Islet of Langerhans (tissue), 1 donor: ENCODE measurements around the gene SRC.

Source experiments
- FAIRE-seq: peaks from one replicate; lab custom pipeline; 2011; peaks lifted over from hg19 to GRCh38; lab: Jason Lieb, UNC

The SRC gene

DNA sequence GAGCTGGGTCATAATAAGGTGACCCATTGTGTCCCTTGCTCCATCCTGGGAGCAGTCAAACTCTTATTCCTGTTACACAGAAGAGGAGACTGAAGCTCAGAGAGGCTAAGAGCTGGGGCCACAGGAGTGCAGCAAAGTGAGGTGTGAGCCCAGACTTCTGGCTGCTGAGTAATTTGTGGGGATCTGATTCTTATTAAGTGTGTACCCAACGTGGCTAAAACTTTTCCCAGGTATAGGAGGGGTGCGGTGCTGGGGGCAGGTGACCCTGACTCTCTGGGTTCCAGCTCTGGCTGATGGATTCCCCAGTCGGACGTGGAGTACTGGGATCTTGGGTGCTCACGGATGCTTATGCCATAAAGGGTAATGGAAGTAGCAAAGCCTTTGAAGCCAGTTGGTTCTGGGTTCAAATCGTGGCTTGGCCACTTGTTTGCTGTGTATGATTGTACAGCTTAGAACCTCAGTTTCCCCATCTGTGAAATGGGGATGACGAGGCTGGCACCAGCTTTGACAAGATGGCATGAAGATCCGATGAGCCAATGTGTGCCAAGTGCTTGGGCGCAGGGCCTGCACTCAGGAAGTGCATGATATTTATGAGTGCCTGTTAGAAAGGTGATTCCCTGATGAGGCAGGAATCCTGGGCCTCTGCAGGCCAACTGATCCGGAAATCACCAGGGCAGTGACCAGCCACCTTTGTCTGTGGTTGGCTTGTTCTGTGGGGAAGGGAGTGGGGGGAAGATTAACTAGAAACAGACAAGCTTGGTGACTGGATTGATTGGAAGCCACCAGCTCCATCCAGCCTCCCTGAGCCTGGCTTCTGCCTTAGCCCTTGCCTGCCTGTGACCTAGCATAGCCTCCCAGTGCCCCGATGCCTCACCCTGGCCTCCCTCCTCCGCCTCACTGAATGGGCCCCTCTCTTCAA, 6.0 kb downstream of the SRC start:
- no peak for FAIRE-seq

DNA sequence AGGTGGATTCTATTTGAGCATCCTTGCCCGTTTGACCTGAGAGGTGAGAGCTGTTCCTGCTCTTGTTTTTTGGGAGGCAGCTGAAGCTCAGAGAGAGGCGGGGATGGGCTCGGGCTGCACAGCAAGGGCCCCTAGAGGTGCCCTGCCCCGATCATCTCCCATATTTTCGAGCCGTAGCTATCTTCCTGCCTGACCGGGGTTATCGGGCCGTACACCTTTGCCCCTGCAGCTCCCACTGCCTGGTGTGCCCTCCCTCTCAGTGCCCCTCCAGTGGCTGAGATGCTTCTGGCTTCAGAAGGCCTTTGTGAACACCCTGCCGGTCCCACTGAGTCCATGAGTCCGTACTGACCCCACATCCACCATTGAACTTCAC, 6.7 kb downstream of the SRC start:
- no peak for FAIRE-seq

DNA sequence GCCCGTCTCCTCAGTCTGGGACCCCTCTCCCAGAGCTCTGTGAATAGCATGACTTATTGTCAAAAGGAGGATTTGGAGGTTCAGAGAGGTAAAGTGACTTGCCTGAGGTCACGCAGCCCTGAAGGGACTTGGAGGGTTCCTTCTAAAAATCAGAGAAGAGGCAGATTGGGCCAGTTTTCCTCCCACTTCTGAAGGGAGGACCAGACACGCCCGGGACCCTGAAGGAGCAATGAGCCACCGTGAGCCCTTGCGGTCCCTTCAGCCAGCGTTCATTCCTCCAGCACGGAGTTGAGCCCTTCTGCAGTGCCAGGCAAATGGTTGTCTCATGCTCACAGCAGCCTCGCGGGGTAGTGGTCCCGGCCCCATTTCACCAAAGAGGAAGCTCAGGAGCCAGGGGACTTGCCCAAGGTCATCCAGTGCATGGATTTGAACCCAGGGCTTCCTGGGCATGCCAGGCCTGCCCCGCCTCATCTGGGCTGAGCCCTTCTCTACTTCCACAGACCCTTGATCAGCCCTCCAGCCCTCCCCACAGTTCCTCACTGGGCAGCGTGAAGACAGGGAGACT, 7.4 kb downstream of the SRC start:
- FAIRE-seq, result no peak

DNA sequence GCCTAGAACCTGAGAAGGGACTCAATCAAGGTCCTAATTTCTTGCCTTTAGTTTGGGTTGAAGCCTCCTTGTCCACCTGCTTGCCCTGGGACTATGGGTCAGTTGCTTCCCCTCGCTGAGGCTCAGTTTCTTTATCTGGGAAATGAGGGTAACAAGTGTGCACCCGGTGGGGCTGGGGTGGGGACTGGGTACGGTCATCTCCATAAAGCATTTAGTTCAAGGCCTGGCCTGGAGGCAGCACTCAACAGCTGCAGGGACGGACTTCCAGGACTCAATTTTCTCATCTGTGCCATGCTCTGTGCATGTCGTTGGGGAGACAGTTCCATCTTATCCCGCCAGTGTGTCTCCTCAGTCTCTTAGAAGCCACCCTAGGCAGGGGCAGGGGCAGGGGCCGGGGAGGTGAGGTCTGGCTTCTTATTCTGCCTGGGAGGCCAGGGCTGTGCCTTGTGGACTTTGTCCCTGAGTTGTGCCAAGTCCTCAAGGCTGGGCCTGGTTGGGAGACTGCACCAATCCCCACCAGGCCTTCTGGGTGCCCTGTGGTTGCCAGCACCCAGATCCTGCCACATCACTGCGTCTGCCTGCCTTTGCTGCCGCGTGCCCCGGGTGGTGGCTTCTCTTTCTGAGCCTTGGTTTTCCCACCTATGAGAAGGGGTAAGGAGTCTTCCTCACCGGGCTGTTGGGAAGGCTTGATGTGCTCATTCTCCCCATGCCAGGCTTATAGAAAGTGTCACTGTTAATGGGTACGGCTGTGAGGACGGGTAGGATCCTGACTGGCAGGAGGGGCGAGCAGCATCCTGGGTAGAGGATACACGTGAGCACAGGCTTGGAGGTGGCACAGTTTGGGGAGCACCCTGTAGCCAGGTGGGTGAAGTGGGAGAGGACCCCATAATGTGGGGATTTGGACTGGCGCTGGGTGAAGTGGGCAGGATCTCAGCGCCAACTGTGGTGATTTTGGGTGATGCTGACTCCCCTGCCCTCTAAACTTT, 8.6 kb downstream of the SRC start:
- FAIRE-seq, result no peak

DNA sequence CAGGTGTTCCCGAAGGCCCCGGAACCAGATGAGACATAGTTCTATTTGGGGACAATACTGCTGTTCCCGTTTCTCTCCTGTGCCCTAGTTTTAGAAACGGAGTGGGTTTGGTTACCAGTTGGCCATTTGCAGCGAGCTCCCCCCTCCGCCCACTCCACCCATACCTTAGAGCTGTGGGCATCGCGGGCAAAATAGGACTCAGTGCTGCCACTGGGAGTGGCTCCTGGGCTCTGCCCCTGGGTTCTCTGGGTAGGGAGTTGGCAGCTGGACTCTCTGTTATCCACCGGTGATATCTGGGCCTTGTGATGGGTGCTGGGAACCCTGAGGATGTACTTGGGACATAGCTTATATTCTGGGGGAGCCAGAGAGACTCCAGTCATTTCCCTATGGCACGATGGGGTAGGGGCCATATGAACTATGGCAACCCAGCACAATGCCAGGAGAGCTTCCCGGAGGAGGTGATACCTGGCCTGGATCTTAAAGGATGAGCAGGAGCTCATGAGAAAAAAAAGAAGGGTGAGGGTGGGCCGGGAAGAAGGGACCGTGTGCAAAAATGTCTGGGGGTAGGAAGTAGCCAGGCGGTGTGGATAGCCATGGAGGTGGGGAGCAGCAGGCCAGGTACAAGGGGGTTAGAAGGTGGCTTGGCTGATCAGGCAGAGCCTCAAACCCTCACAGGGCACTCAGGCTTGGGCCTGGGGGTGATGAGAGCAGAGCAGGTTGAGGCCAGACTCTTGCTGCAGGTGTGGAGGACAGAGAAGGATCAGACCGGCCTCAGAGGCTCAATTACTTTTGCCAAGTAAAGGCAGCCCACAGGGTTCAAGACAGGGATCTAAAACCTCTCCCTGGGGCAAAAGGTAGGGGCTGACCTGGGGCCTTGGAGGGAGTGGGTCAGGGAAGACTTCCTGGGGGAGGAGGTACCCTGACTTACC, 9.6 kb downstream of the SRC start:
- no peak for FAIRE-seq

DNA sequence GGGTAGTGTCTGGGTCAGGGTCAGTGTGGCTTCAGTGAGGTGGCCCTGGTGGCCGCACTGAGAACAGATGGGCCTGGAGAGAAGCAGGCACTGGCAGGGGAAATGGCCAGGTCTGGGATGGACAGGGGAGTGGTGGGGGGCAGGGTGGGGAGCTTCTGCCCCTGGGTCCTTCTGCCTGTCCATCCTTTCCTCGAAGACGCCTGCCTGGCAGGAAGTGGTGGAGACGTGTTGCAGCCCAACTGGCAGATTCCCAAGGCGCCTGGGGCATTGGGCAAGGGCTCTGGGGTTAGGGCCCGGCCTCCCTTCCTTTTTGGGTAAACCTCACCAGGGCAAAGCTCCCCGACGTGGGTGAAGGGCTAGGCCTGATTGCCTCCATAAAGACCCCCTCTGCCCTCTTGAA, 10.4 kb downstream of the SRC start:
- FAIRE-seq, result no peak

DNA sequence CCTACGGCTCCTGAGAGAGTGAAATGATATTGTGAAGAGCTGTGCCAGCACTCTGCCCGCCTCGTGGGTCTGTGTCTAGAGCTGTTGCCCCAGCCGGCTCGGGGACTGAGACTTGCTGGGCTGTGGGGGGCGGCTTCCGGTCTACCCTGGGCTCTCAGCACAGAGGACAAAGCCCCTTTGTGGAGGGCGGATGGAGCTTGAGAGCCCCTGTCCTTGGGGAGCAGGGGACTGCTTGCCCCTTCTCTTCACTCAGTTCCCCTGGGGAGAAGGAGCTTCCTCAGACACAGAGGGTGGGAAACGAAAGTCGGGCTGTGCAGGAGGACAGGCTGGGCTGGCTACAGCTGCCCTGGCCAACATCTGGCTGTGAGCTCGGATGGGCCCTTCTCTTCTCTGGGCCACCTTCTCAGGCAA, 11.0 kb downstream of the SRC start:
- FAIRE-seq, result no peak

DNA sequence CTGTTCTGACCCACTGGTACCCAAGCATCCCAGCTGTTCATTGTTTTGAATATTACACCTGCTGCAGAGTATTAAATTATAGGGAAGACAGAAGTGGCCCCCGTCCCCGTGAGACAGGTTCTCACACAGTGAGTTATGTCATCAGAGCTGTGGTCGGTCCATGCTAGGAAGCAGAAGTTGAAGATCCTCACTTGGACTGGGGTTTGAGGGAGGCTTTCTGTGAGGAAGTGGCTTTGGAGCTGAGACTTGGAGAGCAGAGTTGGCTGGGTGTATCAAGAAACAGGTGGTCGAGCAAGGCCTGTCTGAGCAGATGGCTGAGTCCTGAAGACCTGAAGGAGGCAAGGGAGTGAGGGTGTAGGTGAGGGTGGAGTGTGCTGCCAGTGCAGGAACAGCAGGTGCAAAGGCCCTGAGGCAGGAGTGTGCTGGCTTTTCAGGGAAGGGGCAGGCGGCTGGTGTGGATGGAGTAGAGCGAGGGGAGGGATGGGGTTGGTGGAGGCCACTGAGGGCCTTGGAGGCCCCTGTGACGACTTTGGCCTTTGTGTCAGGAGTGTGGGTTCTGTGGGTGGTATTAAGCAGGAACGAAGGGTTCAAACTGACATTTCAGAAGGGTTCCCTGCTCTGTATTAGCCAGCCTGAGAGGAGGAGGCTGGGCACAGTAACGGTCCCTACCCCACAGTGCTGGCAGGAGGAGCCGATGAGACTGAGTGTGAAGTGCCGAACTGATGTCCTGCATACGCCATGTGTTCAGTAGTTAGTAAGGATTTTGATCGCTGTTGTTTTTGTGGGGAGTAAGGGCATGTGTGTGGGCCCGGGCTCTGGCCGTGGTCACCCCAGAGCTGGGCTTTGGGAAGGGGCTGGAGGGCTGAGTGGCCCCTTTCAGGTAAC, 11.8 kb downstream of the SRC start:
- no peak for FAIRE-seq

DNA sequence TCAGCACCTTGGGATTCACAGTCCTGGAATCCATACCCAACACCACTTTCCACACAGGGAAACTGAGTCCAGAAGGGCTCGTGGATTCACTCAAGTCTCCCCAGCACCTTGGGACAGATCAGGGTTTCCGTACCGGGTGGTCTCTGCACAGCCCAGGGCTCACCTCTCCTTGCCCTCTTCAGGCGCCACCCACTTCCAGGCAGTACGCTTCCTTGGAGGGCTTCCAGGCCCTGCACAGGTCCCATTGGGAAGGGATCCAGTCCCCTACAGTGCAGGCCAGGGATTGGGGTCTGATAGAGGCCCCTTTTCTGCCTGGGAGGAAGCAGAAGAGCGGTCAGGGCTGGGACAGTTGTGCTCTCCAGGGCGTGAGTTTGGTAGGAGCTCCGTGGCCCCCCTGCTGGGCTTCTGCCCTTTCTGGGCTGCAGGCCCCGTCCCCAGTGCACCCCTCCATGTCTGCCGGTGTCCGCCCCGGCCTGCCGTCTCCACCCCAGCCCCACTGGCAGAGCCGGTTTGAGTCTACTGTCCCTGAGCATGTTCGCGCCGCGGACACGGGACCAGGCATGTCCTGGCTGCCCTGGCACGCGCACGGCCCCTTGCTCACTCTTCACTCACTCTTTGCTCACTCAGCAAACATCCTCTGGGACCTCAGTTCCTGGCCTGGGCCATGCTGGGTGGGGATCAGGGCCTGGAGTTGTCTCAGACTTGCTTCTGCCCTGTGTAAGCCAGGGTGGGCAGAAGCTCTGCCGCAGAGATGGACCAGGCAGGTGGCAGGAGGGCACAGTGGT, 12.6 kb downstream of the SRC start:
- no peak for FAIRE-seq

DNA sequence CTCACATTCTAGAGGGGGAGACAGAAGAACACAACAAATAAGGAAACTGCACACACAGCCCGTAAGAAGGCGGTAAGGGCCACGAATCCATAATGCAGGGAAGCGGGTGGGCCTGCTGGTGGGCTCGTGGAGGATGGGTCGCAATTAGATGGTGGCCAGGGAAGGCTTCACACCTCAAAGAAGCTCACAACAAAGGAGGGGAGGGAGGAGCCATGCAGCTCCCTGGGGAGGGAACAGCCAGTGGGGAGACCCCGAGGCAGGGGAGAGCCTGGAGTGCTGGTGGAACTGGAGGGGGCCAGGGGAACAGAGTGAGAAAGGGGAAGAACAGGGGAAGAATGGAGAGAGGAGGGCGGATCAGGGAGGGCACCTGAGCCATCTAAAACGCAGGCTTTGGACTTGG, 13.4 kb downstream of the SRC start:
- no peak for FAIRE-seq

DNA sequence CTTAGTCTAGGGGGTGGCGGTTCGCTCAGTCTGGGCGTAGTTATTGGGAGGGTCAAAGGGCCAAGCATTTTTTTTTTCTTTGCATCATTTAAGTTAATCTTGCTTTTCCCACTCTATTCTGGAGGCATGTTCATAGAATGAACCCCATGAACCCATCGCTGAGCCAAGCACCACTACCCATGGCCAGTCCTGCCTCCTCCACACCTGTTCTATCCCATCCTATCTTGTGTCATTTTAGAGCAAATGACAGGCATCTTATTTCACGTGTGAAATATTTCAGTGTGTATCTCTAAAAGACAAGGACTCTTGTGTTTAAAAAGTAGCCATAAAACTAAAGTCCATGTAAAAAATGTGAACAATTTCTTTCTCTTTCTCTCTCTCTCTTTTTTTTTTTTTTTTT, 13.9 kb downstream of the SRC start:
- no peak for FAIRE-seq

DNA sequence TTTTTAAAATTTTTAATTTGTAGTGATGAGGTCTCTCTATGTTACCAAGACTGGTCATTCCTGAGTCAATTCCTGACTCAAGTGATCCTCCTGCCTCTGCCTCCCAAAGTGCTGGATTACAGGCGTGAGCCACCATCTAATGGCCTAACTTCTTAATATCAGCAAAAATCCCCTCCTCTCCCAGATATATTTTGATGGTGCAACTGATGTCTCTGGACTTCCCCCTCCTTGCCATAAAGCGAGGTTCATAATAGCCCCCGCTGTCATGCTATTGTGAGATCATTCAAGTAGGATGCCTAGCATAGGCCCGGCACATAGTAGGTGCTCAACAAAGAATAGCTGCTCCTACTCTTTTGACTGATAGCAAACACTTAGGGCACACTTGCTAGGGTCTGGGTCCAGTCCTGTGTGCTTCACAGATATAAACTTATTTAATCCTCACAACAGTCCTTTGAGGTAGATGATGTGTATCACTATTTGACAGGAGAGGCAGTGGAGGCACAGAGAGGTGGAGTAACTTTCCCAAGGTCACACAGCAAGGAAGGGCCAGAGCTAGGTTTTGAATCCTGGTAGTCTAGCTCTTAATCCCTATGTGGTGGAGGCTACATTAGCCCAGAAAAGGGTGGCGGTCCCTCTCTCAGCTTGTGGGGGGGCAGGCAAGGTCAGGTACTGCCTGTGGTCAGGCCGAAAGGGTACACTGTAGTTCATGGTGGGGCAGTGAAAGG, 14.6 kb downstream of the SRC start:
- no peak for FAIRE-seq

DNA sequence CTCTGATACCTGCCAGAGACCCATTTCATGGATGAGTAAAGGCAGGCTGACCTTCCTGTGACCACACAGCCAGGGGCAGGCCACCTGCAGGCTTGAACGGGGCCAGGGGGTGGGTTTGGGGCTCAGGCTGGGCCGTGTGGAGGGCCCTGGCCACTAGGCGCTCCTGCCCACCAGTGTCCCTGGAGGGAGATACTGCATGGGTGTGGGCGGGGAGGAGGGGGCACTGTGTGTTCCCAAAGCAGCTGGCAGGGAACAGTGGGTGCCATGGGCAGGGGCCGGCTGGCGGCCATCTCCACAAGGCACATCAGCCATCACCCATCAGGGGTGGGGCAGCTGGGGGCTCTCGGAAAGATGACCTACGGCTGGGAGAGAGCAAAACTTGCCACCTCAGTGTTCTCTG, 15.4 kb downstream of the SRC start:
- no peak for FAIRE-seq

DNA sequence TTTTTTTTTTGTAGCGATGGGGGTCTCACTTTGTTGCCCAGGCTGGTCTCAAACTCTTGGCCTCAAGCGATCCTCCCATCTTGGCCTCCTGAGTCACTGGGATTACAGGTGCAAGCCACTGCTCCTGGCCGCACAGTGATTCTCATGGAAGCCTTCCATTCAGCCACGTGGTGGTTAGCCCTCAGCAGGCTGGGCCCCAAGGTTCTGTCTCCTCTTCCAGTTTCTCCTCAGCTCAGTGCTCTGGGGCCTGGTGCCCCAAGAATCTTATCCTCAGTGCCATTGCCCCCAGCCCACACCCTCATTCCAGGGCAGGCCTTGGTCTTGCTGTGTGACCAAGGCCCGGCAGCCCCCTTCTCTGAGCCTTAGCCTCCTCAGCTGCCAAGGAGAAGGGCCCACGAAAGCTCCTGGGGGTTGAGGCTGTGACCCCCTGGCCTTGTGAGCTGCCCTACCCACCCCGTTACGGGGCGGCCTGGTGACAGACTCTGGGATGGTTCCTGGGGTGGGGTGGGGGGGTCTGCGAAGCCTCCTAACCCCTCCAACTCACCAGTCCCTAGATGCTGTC, 16.4 kb downstream of the SRC start:
- FAIRE-seq, result no peak

DNA sequence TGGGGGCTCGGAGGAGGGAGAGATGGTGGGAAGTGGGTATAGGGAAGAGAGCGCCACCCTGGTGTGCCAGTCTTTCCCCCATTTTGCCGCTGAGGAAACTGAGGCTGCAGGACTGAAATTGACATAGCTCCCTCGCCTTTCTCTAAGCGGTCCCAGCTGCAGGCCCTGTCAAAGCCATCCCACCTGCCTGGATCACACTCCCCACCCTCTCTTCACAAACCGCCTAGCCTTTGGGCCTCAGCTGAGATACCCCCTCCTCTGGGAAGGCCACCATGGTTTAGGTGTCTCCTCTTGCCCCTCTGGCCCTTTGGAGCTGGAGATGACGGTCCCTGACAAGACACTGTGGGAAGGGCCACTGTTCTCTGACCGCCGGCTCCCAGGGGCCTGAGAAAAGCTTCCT, 16.9 kb downstream of the SRC start:
- FAIRE-seq, result no peak

DNA sequence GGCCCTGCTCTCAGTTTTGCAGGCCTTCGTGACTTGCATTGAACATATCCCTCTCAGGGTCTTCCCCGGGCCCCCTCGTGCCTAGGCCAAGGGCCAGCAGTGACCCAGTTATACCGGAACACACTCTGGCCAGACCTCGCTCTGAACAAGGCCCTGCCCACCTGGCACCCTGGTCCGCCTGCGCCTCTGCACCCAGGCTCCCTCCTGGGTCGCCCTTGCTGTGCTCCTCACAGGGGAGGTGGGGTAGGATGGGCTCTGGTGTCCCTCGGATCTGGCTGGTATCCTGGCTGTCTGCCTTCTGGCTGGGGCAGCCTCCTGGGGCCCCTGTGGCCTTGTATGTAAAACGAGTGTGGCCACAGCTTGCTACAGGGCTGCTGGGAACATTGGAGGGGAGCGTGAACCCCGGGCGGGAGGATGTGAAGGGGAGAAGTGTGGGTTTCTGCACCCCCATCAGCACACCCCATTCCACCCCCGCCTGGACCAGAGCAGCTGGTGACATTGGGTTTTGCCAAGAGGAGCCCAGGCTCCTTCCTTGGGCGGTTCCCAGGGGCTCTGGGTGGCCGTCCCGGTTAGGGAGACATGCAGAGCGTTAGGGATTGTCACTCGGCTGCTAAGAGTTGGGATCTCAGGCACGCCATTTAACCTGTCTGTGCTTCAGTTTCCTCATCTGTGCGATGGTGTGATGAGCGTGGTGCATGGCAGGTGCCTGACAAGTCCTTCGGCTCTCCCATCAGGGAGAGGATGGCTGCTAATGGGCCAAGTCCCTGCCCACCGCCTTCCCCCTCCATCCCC, 17.5 kb downstream of the SRC start:
- no peak for FAIRE-seq

DNA sequence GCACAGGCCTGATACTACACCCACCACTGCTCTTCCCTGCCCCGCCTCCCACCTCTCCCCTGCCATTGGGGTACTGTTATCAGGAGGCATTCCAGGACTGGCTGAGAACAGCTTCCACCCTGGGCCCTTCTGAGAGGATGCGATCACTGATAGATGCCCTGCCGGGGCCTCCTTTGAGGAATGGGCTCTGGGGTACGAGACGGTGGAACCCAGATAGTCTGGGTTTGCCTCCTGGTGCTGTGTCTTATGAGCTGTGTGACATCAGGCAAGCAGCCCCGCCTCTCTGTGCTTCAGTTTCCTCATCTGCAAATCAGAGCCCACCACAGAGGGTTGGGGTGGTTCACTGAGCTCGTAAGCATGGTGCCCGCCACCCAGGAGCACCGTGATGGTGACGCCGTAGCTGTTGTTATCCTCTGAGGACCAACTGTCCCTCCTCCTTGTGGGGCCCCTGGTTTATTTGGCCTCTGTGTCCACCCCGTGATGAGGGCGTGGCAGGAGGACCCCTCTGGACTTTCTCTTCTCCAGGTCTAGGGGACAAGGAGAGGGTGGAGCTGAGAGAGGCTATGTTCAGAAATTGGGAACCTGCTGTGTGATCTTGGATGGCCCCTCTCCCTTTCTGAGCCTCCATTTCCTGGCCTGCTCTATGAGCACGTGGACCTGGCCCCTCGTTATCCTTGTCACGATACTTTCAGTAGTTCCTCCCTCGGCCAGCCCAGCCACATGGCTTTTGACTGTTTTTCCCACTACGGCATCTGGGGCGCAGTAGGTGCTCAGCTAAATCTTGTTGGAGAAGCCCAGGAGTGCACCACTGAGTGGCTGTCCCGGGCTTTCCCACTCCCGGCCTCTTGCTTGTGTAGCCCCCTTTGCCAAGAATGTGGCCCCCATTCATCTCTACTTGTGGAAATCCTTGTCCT, 18.3 kb downstream of the SRC start:
- no peak for FAIRE-seq
